Astrocyte of the spinal cord (primary cell): ENCODE results near the gene ENTPD8.
A peak's percentile ranks its signal among the peaks of the same experiment; 100 is the strongest.

Experiments used
- DNase-seq: peaks from one replicate; pipeline ENCODE4 v3.0.0; 2011; ENCODE audit warnings: low read depth, low spot score
- H3K4me3 ChIP-seq: 2 replicates; pipeline ENCODE4 v1.5.1; 2011; ENCODE audit warnings: low read depth, mild to moderate bottlenecking, low read length, moderate library complexity
- in situ Hi-C: cut with HindIII; loops from 2 replicates; pipeline ENCODE4 v1.10.0; 2017; ENCODE audit warnings: low sequenced_read_pairs
- TF ChIP-seq, protein P1 (sequence below): IDR thresholded peaks from 2 replicates; pipeline ENCODE4 v1.5.1; 2012; ENCODE audit warnings: low read depth, mild to moderate bottlenecking, low read length, inconsistent platforms

The ENTPD8 gene

DNA sequence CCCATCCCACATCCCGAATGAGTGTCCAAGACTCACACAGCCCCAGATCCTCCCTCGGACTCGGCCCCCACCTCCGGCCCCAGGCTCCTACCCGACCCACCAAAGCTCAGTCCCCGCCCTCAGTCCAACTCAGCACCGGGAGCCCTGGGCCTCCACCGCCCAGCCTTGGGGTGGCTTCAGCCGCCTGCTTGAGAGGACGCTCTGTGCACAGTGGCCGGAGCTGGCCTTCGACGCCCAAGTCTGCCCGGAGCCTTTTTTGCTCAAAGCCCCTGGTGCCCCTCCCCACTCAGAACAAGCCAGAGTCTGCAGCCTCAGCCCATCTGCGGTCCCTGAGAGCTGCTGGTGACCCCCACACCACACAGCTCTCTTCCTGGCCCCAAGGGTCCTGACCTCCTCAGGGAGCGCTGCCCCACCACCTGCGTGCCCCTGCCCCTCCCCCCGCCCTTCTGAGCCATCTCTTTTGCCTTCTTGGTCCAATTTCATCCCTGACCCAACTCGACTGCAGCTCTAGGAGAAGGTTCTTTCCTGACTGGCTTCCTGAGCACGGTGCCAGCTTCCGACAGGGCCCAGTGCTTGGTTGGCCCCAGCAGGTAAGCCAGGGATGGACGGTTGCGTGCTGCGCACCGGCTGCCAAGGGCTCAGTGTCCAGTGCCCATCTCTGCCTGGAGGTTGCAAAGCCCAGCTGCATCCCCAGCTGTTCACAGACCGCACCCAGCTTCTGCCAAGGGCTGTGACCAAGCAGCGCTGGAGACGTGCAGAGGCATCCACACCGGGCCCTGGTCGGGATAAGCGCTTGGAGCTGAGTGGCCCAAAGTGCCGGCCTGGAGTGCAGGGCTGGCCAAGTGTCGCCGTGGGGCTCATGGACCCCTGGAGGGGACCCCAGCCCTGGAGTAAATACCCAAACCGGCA, 45.6 kb upstream of the ENTPD8 start:
- TF ChIP-seq, protein P1, sequence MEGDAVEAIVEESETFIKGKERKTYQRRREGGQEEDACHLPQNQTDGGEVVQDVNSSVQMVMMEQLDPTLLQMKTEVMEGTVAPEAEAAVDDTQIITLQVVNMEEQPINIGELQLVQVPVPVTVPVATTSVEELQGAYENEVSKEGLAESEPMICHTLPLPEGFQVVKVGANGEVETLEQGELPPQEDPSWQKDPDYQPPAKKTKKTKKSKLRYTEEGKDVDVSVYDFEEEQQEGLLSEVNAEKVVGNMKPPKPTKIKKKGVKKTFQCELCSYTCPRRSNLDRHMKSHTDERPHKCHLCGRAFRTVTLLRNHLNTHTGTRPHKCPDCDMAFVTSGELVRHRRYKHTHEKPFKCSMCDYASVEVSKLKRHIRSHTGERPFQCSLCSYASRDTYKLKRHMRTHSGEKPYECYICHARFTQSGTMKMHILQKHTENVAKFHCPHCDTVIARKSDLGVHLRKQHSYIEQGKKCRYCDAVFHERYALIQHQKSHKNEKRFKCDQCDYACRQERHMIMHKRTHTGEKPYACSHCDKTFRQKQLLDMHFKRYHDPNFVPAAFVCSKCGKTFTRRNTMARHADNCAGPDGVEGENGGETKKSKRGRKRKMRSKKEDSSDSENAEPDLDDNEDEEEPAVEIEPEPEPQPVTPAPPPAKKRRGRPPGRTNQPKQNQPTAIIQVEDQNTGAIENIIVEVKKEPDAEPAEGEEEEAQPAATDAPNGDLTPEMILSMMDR = no peak
- H3K4me3 ChIP-seq = no peak overlapping the region
- no peak for DNase-seq
- in situ Hi-C loops = no loop called here

DNA sequence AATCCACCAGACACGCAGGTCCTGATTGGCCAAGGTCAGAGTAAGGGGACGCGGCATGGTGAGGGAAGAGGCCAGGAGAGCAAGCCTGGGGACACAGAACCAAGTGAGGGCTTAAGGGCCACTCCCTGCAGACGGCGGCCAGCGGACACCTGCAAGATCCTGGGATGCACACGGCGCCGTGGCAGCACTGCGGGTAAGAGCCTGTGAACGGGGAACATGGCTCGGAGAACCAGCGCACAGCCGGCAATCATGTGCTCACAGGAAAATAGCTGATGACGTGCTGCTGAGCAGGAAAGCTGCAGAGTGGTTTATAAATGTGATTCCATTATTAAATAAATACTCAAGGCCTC, 45.0 kb upstream of the ENTPD8 start:
- in situ Hi-C loops = no loop called here
- TF ChIP-seq, protein P1 = no peak
- no peak overlapping the region for H3K4me3 ChIP-seq
- no peak for DNase-seq

DNA sequence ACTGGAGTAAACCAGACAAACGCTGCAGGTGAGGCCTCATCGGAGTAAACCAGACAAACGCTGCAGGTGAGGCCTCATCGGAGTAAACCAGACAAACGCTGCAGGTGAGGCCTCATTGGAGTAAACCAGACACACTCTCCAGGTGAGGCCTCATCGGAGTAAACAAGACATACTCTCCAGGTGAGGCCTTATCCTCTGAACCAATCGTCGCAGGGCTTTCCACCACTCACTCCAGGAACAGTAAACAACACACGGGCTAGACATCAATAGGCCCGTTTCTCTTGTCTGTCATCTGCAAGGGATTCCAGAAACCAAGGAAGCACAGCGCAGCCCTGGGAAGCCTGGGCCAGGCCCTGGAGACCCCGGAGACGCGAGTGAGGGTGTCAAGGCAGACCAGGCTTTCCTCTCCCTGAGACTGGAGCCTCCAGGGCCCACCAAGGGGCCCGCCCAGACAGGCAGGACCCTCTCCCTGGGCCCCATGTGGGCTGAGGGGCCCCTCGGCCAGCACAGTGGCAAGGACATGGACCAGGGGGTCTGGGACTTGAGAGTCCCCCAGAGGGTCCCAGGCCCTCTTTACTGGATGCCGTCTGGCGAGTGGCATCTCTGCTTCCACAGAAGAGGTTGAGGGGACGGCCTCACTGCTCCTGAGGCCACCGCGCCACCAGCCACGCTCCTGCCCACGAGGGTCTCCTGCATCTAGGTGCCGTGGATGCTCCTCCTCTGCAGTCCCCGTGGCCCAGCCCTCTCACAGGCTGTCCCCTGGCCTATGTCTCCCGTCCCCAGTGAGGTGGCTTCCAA, 44.4 kb upstream of the ENTPD8 start:
- TF ChIP-seq, protein P1 = no peak
- in situ Hi-C loops = no loop called here
- H3K4me3 ChIP-seq = no peak overlapping the region
- no peak for DNase-seq

DNA sequence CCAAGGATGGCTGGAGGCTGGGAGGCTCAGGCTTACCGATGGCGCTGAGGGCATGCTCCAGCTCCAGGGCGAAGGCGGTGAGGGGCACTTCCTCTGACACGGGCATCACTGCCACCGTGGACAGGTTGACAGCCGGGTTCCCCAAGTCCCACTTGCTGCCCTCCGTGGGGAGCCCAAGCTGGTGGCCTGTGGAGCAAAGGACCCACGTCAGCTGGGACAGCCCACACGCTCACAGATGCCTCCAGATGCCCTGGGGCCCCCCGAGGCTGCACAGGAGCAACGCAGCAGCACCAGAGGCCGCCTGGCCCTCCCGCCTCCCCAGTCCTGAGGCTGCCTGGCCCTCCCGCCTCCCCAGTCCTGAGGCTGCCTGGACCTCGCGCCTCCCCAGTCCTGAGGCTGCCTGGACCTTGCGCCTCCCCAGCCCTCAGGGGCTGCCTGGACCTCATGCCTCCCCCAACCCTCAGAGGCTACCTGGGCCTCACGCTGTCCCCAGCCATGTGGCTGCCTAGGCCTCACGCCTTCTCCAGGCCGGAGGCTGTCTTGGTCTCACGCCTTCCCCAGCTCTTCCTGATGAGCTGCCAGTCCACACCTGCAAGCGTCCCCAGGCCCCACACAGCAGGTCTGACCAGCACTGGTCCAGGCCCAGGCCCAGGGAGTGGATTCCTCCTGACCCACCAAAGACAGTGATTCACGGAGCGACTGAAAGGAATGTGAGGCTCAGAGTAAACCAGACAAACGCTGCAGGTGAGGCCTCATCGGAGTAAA, 43.6 kb upstream of the ENTPD8 start:
- in situ Hi-C loops = no loop called here
- H3K4me3 ChIP-seq = no peak overlapping the region
- TF ChIP-seq, protein P1 = no peak
- no peak for DNase-seq

DNA sequence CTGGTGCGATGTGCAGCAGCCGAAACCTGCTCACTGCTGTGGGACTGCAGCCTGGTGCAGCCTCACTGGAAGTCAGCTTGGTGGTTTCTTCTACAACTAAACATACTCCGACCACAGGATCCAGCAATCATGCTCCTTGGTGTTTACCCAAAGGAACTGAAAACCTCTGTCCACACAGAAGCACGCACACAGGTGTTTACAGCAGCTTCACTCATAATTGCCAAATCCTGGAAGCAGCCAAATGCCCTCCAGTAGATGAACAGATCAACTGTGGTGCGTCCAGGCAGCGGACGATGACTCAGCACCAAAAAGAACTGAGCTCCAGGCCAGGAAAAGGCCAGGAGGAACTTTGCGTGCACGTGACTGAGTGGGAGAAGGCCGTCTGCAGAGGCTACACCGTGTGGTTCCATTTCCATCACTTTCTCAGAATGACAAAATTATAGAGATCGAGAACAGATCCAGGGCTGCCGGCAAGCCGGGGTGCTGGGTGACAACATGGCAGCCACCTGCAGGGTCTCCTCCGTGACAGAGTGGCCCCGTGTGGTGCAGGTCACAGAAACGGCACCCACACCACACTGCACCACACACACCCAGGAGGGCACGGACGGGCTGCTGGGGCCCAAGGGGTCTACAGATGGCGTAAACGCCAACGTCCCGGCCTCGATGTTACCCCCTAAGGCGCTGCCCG, 41.1 kb upstream of the ENTPD8 start:
- in situ Hi-C loops = no loop called here
- DNase-seq = peak; percentile 61
- TF ChIP-seq, protein P1 = no peak
- H3K4me3 ChIP-seq = no peak overlapping the region
